GM21529 (cell line): ENCODE results near the gene WAS.
"Not testable (repeated sequence)": the region's sequence is repeated elsewhere in the genome, so short reads cannot be mapped to it uniquely, and the experiment has no call there.

ENCODE experiments used
- ATAC-seq: cut with Tn5 transposase; IDR thresholded peaks from one replicate; pipeline ENCODE4 v1.9.1; 2021; ENCODE audit not compliant: unreplicated experiment

WAS gene

GRCh38 chrX:48684134-48684533 is 535 bp downstream of the WAS start:
- ATAC-seq: peak; percentile 22

DNA sequence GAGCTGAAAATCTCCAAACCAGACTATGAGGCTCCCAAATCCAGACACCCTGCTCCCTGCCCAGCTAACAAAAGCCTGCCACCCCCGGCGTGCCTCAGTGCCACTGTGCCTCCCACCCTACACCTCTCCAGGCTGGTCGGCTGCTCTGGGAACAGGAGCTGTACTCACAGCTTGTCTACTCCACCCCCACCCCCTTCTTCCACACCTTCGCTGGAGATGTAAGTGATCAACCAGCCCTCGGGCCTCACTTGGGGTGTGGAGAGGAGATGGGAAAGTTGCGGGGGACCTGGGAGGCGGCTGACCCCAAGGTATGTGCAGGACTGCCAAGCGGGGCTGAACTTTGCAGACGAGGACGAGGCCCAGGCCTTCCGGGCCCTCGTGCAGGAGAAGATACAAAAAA is 1.8 kb downstream of the WAS start:
- no peak for ATAC-seq

GRCh38 chrX:48688531-48689150 is 5.0 kb downstream of the WAS start:
- no peak for ATAC-seq

- ATAC-seq: no peak
Observed at GRCh38 chrX:48689208-48689920, 5.8 kb downstream of the WAS start.

GRCh38 chrX:48691746-48692145 is 8.1 kb downstream of the WAS start:
- not testable (repeated sequence) for ATAC-seq

- no peak for ATAC-seq
Observed at GRCh38 chrX:48694776-48695533, 11.4 kb downstream of the WAS start.

DNA sequence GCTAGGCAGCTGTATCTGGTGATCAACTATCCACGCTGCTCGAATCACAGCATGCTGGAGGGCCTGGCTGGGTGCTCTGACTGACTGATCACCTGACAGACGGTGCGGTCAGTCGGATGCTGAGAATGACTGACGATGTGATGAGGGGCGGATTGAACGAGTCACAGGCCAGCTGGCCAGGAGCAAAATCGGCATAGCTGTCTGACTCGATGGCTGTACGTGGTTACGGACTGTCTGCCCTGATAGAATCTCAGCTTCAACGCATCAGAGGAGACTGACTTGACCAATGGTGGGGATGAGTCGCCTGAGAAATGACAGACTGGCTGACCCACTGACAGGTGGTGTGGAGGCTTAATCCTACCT is 11.9 kb downstream of the WAS start:
- ATAC-seq: no peak

DNA sequence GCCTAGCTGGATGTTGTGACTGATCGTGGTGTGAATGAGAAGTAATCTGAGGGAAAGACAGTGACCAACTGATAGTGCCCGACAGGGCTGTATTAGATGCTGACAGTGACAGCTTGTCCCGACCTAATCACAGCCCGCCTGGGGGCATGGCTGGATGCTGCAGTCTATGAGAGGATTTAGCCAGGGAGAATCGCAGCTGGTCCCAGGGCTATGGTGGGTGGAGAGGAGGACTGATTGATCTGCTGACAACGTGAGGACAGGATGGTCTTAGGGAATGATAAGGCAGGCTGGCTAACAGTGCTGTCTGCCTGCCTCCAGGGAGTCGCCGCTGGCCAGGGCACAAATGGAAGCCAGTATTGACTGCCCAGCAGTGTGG is 12.3 kb downstream of the WAS start:
- no peak for ATAC-seq

DNA sequence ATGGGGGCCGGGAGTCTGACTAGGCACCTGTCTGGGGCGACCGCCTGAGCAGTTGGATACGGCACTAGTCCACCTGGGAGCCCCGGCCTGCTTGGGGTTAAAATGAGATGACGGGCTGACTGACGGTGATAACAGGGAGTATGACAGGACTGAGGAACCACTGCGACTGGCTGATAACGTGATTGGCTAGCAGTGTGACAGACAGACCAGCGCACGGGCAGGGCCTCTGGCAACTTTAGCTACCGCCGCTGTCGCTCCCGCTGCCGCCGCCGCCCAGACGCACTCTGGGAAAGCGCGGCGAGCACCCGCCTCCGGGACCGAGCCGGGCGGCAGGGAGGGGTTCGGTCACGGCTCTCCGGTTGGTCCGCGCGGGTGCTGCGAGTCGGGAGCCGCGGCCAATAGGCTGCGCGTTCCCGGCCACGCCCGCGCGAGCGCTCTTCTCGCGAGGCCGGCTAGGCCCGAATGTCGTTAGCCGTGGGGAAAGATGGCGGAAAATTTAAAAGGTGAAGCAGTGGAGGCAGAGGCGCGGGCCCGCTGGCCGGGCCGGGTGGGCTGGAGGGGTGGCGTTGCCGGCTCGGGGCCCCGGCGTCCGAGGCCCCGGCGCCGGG is 12.8 kb downstream of the WAS start, which contains the start of gene SUV39H1:
Gene SUV39H1, plus strand, starts transcription at position 434 of the 608 bp plus-strand sequence. Its CDS starts 51 bp downstream, at position 485.
- peak; percentile 83 for ATAC-seq

- peak; percentile 17 for ATAC-seq
Observed at GRCh38 chrX:48696909-48697727, 13.5 kb downstream of the WAS start.

DNA sequence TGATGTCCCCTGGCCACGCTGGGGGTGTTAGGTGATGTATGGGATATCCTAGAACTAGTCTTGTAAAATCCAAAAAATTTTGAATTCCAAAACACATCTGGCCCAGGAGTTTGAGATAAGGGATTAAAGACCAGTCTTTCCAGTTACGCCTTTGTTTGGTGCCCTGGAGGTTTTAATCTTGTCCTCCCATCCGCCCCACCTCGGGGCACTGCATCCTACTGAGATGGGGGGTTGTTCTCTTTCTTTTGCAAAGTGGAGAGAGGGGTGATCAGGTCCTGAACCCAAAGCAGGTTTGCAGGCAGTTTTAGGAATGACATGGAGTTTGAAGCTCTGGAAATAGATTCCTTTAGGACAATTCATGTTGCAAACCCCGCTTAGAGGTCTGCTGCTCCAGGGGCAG is 14.7 kb downstream of the WAS start:
- no peak for ATAC-seq

DNA sequence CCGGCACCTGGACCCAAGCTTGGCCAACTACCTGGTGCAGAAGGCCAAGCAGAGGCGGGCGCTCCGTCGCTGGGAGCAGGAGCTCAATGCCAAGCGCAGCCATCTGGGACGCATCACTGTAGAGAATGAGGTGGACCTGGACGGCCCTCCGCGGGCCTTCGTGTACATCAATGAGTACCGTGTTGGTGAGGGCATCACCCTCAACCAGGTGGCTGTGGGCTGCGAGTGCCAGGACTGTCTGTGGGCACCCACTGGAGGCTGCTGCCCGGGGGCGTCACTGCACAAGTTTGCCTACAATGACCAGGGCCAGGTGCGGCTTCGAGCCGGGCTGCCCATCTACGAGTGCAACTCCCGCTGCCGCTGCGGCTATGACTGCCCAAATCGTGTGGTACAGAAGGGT is 16.6 kb downstream of the WAS start:
- ATAC-seq: no peak

GRCh38 chrX:48700951-48701653 is 17.5 kb downstream of the WAS start:
- ATAC-seq: no peak

GRCh38 chrX:48702032-48702431 is 18.4 kb downstream of the WAS start:
- no peak for ATAC-seq

DNA sequence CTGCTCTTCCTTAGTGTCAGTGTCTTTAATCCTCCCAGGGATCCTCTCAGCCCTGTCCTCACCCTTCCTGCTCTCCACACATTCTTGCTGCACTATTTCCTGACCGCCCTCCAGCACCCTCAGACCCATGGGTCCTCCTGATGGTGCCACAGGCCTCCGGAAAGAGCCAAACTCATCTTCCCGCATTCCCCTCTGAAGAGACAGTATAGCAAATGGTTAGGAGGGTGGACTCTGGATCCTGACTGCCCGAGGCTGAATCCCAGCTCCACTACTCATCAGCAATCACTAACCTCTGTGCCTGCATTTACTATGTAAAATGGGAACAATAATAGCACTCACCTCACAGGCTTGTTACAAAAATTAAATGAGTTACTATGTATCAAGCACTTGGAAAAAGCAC is 19.1 kb downstream of the WAS start:
- no peak for ATAC-seq

- ATAC-seq: no peak
Observed at GRCh38 chrX:48703228-48703627, 19.6 kb downstream of the WAS start.

GRCh38 chrX:48703642-48704481 is 20.3 kb downstream of the WAS start:
- no peak for ATAC-seq

DNA sequence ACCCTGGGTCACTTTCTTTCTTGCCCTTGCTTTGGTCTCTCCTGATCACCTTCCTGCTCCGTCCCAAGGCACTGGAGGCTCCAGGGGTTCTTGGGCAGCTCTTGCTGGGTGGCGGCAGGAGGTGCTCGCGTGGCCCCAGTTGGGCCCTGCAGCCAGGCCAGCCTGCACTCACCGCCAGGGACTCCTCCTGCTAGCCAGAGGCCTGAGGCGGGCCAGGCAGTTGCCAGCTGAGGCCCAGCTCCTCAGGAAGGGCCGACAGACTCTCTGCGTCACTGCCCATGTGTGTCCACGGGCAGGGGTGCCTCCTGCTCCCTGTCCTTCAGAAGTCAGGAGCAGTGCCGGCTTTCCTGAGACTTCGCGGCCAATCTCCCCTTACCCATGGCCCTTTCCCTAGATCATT is 22.3 kb downstream of the WAS start:
- no peak for ATAC-seq

GRCh38 chrX:48709522-48710112 is 26.0 kb downstream of the WAS start:
- ATAC-seq: no peak
